ENCODE measurements around the gene SSH2. TPM values are rescaled to one million over a fixed set of nuclear protein-coding genes. Genes with fewer than 3 reads are reported as not detected.

SSH2 gene
- total and polyA plus RNA-seq, 3 donors from 2014 or later, result 31.0 to 62.3 (median 37.4) TPM

DNA sequence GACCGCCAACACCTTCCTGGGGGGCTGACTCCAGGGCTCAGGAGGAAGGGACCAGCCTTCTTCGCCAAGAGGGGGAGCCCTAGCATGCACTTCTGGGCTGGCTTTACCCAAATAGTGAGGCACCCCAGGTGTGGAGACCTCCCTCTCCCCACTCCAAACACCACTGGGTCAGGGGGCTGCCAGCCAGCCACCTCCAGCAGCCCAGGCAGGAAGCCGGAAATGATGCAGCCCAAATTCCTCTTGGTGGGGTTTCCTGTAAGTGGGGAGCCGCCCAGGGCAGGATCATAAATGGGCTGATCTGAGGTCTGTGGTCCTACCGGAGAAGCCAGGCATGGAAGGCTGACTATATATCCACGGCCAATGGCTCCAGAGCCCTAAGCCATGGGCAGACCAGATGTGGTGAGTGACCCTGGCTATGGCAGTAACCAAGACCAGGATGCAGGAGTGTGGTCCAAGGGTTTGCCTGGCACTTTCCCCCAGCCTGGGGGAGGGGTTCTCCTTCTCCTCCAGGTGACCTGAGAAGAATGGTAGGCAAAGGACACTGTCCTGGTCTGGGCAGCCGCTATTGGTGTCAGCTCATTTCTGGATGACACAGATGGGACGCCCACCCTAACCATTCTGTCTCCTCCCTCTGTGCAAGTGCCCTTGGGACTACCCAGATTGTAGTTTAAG lies 344.8 kb downstream of the SSH2 start:
- Histone ChIP-seq H3K36me3 (ENCODE audit: low read depth, missing control alignments) (no peaks in the 10 kb centered on the region), H3K9me3 (no peaks in the 10 kb centered on the region), H3K27ac (no peak overlapping the region), H3K4me1 (peaks cover 22% of the 10 kb centered on the region), H3K4me3 (no peak overlapping the region), H3K27me3 (no peaks in the 10 kb centered on the region)
- intact Hi-C loops (cut with DNase I; ENCODE audit: low total_unique reads), result no loop called here
- no peak for TF ChIP-seq POLR2A (IDR thresholded peaks at IDR 0.05)
- TF ChIP-seq, protein P1, sequence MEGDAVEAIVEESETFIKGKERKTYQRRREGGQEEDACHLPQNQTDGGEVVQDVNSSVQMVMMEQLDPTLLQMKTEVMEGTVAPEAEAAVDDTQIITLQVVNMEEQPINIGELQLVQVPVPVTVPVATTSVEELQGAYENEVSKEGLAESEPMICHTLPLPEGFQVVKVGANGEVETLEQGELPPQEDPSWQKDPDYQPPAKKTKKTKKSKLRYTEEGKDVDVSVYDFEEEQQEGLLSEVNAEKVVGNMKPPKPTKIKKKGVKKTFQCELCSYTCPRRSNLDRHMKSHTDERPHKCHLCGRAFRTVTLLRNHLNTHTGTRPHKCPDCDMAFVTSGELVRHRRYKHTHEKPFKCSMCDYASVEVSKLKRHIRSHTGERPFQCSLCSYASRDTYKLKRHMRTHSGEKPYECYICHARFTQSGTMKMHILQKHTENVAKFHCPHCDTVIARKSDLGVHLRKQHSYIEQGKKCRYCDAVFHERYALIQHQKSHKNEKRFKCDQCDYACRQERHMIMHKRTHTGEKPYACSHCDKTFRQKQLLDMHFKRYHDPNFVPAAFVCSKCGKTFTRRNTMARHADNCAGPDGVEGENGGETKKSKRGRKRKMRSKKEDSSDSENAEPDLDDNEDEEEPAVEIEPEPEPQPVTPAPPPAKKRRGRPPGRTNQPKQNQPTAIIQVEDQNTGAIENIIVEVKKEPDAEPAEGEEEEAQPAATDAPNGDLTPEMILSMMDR (IDR thresholded peaks at IDR 0.05), result no peak
- 84 to 87% methylated on average over 2 to 8 of the region's 8 CpGs for WGBS, 2 donors
- DNase-seq, result no peak

DNA sequence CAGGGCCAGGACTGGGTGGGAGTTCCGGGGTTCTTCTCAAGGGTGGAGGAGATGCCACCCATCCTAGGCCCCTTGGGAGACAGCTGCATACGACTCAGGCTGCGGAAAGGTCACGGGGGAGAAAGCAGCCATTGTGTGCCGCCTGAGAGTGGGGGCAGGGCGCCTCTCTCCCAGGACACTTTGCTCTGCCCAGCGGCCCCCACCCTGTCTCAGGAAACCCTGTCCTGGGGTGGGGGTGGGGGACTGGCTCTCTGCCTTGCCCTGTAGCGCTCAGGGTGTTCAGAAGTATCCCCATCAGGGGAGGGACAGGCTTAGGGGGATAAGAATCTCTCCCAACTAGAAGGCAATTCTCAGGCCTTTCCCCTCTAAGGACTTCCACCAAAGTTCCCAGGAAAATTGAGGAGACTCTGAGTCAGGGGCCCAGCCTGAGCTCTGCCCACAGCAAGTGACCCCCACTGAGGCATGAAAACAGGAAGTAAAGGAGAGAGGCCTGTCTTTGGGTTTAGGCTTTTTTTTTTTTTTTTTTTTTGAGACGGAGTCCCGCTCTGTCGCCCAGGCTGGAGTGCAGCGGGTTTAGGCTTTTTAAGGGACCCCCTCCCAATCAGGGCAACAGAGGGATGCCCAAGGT lies 345.5 kb downstream of the SSH2 start:
- Histone ChIP-seq H3K4me1 (peaks cover 17% of the 10 kb centered on the region), H3K27ac (no peak overlapping the region), H3K36me3 (ENCODE audit: low read depth, missing control alignments) (no peaks in the 10 kb centered on the region), H3K4me3 (no peak overlapping the region), H3K9me3 (no peaks in the 10 kb centered on the region), H3K27me3 (no peaks in the 10 kb centered on the region)
- WGBS, 2 donors, result 79 to 81% methylated on average over 3 to 12 of the region's 12 CpGs
- no peak for DNase-seq
- intact Hi-C loops (cut with DNase I; ENCODE audit: low total_unique reads), result no loop called here
- TF ChIP-seq, protein P1 (IDR thresholded peaks at IDR 0.05), result no peak
- no peak for TF ChIP-seq POLR2A (IDR thresholded peaks at IDR 0.05)

DNA sequence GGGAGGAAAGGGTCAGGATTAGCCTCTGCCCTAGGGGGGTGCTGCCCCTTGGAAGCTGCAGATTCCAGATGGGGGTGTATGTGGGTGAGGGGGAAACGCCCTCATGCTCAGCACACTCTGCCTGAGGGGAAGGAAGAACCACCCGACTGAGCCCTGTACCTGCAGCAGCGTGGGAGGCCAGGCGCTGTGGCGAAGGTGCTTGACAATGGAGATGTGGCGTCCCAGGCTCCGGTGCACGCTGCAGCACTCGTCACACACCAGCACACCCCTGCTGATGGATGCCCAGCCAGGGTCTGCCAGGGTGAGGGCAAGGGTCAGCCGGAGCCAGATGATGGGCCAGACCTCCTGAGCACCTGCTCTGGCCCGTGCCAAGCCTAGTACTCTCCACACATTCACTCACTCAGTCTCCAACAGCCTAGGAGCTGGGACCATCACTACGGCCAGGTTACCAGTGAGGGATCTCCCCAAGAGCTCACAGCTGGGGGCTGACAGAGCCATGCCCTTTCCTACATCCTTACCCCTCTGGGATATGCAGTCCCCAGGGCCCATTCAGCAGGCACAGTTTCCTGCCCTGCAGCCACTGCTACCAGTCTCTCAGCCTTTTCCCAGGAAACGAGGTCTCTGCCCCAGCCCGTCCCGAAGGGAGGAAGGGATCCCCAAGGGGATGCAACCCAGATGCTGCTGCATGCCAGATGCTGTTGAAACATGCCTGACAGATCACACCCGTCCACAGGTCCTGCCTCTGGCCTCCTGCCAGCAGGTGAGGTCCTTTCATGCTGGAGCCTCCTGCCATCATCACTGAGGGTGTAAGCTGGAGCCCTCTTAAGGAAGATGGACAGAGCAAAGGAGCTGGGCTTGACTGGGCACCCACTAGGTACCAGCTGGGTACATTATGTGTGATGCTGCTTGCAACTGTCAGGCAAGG lies 346.4 kb downstream of the SSH2 start:
- Histone ChIP-seq H3K27me3 (no peaks in the 10 kb centered on the region), H3K9me3 (no peaks in the 10 kb centered on the region), H3K4me3 (no peak overlapping the region), H3K27ac (no peak overlapping the region), H3K4me1 (peaks cover 17% of the 10 kb centered on the region), H3K36me3 (ENCODE audit: low read depth, missing control alignments) (no peaks in the 10 kb centered on the region)
- no peak for TF ChIP-seq POLR2A (IDR thresholded peaks at IDR 0.05)
- TF ChIP-seq, protein P1 (IDR thresholded peaks at IDR 0.05), result no peak
- WGBS, 2 donors, result 85 to 93% methylated on average over 8 to 16 of the region's 16 CpGs
- intact Hi-C loops (cut with DNase I; ENCODE audit: low total_unique reads), result no loop called here
- DNase-seq, result no peak

DNA sequence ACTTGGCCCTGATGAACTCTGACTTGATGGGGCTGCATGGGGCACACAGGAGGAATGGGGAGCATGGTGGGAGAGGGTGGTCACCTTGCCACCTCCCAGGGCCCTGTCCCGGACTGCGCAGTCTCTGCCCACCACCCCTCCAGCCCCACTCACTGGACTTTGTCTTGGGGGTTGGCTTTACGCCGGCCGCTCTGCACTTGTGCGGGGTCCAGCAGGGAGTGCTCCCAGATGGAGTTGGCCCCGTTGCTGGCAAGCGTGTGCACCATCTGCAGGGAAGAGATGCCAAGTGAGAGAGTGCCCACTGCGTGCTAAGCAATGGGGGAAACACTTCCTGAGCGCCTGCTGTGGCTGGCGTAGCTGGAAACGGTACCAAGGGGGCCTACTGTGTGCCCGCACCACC lies 347.3 kb downstream of the SSH2 start:
- Histone ChIP-seq H3K36me3 (ENCODE audit: low read depth, missing control alignments) (no peaks in the 10 kb centered on the region), H3K4me3 (no peak overlapping the region), H3K9me3 (no peaks in the 10 kb centered on the region), H3K27me3 (no peaks in the 10 kb centered on the region), H3K27ac (no peak overlapping the region), H3K4me1 (peaks cover 12% of the 10 kb centered on the region)
- WGBS, 2 donors, result 94 to 95% methylated on average over 11 to 13 of the region's 13 CpGs
- TF ChIP-seq POLR2A (IDR thresholded peaks at IDR 0.05), result no peak
- TF ChIP-seq, protein P1 (IDR thresholded peaks at IDR 0.05), result no peak
- intact Hi-C loops (cut with DNase I; ENCODE audit: low total_unique reads), result no loop called here
- no peak for DNase-seq
